ENCODE data around the gene SSNA1.

DNA sequence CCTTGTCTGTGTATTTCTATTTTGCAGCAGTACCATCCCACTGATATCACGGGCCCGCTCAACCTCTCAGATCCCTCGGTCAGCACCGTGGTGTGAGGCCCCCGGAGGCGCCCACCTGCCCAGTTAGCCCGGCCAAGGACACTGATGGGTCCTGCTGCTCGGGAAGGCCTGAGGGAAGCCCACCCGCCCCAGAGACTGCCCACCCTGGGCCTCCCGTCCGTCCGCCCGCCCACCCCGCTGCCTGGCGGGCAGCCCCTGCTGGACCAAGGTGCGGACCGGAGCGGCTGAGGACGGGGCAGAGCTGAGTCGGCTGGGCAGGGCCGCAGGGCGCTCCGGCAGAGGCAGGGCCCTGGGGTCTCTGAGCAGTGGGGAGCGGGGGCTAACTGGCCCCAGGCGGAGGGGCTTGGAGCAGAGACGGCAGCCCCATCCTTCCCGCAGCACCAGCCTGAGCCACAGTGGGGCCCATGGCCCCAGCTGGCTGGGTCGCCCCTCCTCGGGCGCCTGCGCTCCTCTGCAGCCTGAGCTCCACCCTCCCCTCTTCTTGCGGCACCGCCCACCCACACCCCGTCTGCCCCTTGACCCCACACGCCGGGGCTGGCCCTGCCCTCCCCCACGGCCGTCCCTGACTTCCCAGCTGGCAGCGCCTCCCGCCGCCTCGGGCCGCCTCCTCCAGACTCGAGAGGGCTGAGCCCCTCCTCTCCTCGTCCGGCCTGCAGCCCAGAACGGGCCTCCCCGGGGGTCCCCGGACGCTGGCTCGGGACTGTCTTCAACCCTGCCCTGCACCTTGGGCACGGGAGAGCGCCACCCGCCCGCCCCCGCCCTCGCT, 20.5 kb upstream of the SSNA1 start:
- TF ChIP-seq, protein P1, sequence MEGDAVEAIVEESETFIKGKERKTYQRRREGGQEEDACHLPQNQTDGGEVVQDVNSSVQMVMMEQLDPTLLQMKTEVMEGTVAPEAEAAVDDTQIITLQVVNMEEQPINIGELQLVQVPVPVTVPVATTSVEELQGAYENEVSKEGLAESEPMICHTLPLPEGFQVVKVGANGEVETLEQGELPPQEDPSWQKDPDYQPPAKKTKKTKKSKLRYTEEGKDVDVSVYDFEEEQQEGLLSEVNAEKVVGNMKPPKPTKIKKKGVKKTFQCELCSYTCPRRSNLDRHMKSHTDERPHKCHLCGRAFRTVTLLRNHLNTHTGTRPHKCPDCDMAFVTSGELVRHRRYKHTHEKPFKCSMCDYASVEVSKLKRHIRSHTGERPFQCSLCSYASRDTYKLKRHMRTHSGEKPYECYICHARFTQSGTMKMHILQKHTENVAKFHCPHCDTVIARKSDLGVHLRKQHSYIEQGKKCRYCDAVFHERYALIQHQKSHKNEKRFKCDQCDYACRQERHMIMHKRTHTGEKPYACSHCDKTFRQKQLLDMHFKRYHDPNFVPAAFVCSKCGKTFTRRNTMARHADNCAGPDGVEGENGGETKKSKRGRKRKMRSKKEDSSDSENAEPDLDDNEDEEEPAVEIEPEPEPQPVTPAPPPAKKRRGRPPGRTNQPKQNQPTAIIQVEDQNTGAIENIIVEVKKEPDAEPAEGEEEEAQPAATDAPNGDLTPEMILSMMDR (IDR thresholded peaks at IDR 0.05), result no peak
- TF ChIP-seq EZH2 (IDR thresholded peaks at IDR 0.05; ENCODE audit: borderline replicate concordance, insufficient read depth, low read depth, low read length, poor library complexity, severe bottlenecking), result no peak
